Measurements from ENCODE around the gene OR1Q1.
"Not testable (repeated sequence)": the region's sequence is repeated elsewhere in the genome, so short reads cannot be mapped to it uniquely, and the experiment has no call there.

Gene OR1Q1, protein sequence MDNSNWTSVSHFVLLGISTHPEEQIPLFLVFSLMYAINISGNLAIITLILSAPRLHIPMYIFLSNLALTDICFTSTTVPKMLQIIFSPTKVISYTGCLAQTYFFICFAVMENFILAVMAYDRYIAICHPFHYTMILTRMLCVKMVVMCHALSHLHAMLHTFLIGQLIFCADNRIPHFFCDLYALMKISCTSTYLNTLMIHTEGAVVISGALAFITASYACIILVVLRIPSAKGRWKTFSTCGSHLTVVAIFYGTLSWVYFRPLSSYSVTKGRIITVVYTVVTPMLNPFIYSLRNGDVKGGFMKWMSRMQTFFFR

DNA sequence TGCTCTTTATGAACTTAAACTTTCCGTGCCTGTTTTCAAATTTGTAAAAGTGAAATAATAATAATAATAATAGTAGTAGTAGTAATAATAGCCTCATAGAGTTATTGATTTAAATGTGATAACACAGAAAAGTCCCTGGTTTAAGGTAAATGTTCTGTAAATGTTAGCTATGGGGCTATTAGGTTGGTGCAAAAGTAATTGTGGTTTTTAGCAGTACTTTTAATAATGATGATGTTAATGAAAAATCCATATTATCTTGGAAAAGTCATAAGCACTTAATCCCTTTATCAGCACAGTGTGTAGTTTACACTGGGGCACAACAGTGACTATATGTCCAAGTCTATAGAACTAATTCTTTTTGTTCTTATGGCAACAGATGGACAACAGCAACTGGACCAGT is at the start of gene OR1Q1:
TSS of gene OR1Q1 (plus strand) at position 377 of the 400 bp plus-strand sequence. CDS start at position 377, 0 bp downstream.
- in situ Hi-C loops (cut with MboI; ENCODE audit: low sequenced_read_pairs): no loop called here

DNA sequence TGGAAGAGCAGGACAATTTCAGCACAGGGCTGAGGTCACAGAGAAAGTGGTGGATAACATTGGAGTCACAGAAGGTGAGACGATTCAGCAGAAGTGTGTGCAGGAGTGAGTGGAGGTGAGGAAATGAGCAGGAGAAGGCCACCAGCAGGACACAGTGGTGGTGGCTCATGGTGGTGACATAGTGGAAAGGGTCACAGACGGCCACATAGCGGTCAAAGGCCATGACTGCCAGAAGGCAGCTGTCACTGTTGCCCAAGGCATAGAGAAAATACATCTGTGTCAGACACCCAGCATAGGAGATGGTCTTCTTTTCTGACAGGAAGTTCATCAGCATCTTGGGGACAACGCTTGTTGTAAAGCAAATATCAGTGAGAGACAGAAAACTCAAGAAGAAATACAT is 46.6 kb upstream of the OR1Q1 start:
- in situ Hi-C loops (cut with MboI; ENCODE audit: low sequenced_read_pairs): no loop called here

DNA sequence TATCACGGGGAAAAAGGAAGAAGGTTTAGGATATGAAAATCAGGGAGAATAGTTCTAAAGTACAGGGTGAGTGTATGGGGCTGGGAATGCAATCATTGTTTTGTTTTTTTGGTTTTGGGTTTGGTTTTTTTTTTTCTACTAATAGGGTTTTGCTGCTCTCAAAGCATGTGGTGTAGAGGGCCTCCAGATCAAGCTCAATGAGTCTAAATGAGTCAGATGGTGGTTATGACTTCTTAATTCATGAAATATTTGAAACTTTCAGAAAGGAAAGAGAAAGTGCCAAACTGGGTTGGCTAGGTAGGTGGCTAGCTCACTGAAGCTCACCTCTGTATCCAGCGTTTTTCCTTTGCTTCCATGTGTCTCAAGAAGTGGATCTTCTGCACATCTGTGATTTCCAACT is 42.1 kb upstream of the OR1Q1 start:
- in situ Hi-C loops (cut with MboI; ENCODE audit: low sequenced_read_pairs): no loop called here

DNA sequence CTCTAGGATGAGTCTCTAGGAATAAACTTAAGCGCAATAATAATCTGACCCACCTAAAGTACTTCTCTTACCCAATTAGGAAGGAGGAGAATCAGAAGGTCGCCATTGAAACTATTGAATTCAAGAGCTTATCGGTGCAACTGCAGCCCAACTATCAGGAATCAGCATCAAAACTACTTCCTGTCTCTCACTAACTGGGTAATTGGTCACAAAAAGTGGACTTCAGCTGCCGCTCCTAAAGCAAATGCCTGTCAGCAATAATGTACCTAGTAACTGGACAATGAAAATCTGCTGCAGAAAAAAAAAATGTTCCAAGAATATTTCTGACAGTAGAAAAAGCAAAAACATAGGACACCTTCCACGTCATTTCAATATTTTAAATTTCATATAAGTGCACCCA is 34.7 kb upstream of the OR1Q1 start:
- in situ Hi-C loops (cut with MboI; ENCODE audit: low sequenced_read_pairs): no loop called here

DNA sequence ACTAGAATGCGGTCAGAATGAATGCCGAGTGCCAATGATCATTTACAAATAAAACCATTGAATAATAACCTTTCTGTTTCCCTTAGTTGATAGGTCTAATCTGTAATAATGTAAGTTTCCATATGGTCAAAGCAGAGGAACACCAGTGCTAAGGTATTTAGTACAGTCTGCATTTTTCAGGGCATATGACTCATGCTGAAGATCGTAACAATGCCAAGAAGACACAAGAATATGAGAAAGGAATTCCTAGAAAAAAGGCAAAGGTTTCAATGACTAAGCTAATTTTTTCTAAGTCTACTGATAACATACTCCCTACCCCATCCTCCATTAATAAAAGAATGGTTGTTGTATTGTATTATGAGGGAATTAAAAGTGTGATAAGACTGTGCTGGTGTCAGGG is 34.2 kb upstream of the OR1Q1 start:
- in situ Hi-C loops (cut with MboI; ENCODE audit: low sequenced_read_pairs): no loop called here

DNA sequence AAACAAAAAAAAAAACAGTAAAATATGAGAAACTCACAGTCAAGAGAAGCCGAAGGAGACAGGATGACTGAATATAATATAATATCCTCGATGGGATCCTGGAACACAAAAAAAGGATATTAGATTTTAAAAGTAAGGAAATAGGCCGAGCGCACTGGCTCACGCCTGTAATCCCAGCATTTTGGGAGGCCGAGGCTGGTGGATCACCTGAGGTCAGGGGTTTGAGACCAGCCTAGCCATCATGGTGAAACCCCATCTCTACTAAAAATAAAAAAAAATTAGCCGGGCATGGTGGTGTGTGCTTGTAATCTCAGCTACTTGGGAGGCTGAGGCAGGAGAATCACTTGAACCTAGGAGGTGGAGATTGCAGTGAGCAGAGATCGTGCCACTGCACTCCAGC is 31.3 kb upstream of the OR1Q1 start, which contains the start of gene OR1L8:
TSS of gene OR1L8 (minus strand) at position 101 of the 400 bp plus-strand sequence. CDS start 14,907 bp downstream, outside the sequence.
- in situ Hi-C loops (cut with MboI; ENCODE audit: low sequenced_read_pairs): not testable (repeated sequence)

DNA sequence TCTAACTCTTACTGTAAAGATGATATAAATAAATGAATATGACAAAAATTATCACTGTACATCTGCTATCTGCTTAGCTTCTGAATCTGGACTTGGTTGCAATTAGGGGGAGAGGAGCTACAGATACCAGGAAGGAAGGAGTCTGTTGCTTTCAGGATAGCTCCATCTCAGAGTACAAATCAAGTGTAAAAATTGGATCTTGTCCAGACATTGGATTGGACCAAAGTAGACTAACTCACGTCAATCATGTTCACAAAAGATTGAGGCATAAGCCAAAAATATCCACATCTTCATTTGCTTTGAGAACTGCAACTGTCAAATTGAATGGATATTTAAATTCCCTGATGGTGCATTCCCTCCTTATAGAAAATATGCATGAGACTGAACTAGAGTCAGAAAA is 8.8 kb upstream of the OR1Q1 start:
- in situ Hi-C loops (cut with MboI; ENCODE audit: low sequenced_read_pairs): no loop called here

DNA sequence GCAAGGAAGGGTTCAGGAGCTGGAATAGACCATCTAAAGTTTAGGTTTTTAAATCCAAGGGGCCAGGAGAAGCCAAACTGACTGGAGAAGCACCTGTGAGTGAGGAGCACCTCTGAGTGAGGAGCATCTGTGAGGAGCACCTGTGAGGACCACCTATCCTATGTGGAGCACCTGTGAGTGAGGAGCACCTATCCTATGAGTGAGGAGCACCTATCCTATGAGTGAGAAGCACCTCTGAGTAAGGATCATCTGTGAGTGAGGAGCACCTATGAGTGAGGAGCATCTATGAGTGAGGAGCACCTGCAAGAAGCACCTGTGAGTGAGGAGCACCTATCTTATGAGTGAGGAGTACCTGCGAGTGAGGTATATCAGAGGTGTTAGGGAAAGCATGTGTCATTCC is 8.0 kb upstream of the OR1Q1 start:
- in situ Hi-C loops (cut with MboI; ENCODE audit: low sequenced_read_pairs): no loop called here

DNA sequence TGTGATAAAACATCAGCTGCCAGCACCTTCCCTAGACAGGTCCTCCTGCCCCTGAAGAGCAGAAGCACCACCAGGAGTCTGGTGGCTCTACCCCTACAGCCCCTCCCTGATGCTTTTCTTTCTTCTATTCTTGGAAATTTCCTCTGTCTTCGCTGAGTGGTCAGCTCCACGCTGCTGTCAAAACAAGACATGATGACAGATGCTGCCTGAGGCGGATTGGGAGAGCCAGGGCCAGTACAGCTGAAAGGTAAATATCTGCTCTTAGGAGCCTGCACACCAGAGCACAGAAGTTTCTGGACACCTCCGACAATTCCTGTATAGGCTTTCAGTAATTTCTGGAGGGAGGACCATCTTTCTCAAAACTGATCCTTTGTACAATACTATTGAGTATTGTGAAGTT is 4.7 kb upstream of the OR1Q1 start:
- in situ Hi-C loops (cut with MboI; ENCODE audit: low sequenced_read_pairs): no loop called here

DNA sequence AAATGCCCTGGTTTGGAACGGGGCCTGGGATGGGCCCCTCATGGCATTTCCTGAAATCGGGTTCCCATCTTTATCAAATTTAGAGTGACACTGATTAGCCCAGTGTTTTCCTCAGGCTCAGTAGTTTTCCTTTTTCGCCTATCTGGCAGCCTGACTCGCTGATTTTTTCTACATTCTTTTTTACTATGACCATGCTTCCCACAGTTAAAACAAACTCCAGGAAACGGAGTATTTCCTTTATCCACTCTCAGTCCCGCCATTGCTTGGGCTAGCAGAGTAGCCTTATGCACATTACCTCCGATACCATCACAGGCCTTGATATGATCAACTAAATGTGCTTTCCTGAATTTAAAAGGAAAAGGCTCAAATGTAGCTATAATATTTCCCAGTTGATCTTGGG is 5.5 kb downstream of the OR1Q1 start:
- in situ Hi-C loops (cut with MboI; ENCODE audit: low sequenced_read_pairs): no loop called here

DNA sequence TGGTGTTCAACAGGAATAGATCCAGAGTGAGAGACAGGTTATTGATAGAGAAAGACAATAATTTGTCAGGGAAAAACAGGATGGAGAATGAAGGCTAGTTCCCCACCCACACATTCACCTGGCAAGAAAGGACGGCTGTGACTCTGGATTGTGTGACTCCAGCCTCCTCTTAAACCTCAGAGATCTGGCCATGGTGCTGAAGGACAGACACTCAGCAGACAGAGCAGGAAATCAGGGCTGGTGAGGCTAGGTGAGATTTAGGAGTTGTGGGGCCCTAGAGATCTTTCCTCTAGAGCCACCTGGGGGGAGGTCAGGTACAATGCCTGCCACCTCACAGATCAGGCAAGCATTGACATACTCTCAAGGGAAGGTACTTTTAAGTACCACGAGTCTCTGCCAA is 27.7 kb downstream of the OR1Q1 start:
- in situ Hi-C loops (cut with MboI; ENCODE audit: low sequenced_read_pairs): no loop called here

DNA sequence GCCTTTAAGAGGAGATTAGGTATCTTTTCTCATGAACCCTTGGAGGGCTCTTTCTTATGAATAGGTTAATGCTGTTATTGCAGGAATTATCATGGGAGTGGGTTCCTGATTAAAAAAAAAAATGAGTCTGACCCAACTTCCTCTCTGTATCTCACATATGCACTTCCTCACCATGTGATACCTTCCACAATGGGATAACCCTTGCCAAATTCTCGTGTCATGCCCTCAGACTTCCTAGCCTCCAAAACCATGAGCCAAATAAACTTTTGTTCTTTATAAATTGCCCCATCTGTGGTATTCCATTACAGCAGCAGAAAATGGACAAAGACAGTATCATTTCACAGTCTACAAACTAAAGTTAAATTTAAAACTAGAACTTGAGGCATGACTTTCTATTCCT is 41.8 kb downstream of the OR1Q1 start:
- in situ Hi-C loops (cut with MboI; ENCODE audit: low sequenced_read_pairs): no loop called here

DNA sequence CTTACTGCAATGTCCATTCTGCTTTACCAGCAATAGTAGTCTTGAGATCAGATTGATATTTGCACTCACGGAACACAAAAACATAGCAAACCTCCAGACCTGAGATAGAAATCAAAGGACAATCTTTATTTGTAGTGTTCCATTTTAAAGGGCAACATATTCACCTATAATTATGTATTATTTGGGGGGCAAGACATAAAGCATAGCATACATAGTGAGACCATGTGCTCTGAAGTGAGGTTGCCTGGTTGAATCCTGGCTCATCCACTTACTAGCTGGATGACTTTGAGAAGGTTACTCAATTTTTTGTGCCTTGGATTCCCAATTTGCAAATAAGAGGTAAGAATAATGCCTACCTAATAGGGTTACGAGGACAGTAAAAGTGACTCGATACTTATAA is 43.0 kb downstream of the OR1Q1 start, which contains the start of gene OR1B1:
TSS of gene OR1B1 (minus strand) at position 101 of the 400 bp plus-strand sequence.
- in situ Hi-C loops (cut with MboI; ENCODE audit: low sequenced_read_pairs): no loop called here

DNA sequence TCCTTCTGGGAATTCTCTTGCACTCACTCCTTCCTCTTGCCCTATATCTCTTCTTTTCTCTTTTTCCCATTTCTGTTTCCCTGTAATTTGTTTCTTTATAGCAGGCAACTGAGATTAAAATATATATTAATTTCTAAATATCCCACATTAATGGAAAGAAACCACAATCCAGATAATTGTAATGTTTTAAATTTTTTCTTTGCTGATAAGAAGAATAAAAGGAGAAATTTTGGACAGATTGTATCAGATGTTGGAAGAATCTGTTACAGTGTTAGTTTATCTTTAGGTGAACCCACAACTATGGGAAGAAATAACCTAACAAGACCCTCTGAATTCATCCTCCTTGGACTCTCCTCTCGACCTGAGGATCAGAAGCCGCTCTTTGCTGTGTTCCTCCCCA is 46.9 kb downstream of the OR1Q1 start, which contains the start of gene OR1L1:
TSS of gene OR1L1 (plus strand) at position 301 of the 400 bp plus-strand sequence. CDS start at position 301, 0 bp downstream.
- in situ Hi-C loops (cut with MboI; ENCODE audit: low sequenced_read_pairs): no loop called here

Measured in HL-60/S4 treated with phorbol 12-myristate 13-acetate at 8.2 ng/mL for 4 days and 3 days (cell line).